HuH-7 (cell line): Measurements from ENCODE around the gene GPSM1.
A peak's percentile ranks its signal among the peaks of the same experiment; 100 is the strongest.

ENCODE experiments used
- DNase-seq: peaks from one replicate; pipeline ENCODE4 v3.0.0; 2011; ENCODE audit warnings: low spot score

Gene GPSM1

GRCh38 chr9:136304981-136305380, 22.4 kb upstream of the GPSM1 start:
- no peak for DNase-seq

- DNase-seq: no peak
These were observed 21.5 kb upstream of the GPSM1 start for GRCh38 chr9:136305804-136306203.

GRCh38 chr9:136306211-136307208, 20.8 kb upstream of the GPSM1 start:
- DNase-seq: no peak

- DNase-seq: no peak
These were observed 20.1 kb upstream of the GPSM1 start for GRCh38 chr9:136307215-136307750.

- no peak for DNase-seq
These were observed 19.2 kb upstream of the GPSM1 start for GRCh38 chr9:136308006-136308701.

- no peak for DNase-seq
These were observed 18.7 kb upstream of the GPSM1 start for GRCh38 chr9:136308702-136309053.

GRCh38 chr9:136309101-136309801, 18.1 kb upstream of the GPSM1 start:
- no peak for DNase-seq

GRCh38 chr9:136309806-136310220, 17.5 kb upstream of the GPSM1 start:
- no peak for DNase-seq

- no peak for DNase-seq
These were observed 16.9 kb upstream of the GPSM1 start for GRCh38 chr9:136310273-136311030.

- DNase-seq: no peak
These were observed 16.0 kb upstream of the GPSM1 start for GRCh38 chr9:136311051-136312008.

- DNase-seq: no peak
These were observed 15.3 kb upstream of the GPSM1 start for GRCh38 chr9:136312009-136312375.

GRCh38 chr9:136312436-136312835, 14.9 kb upstream of the GPSM1 start:
- DNase-seq: peak; percentile 70

GRCh38 chr9:136313111-136314055, 14.0 kb upstream of the GPSM1 start:
- no peak for DNase-seq

- DNase-seq: no peak
These were observed 13.3 kb upstream of the GPSM1 start for GRCh38 chr9:136314056-136314416.

GRCh38 chr9:136314944-136315343, 12.4 kb upstream of the GPSM1 start:
- DNase-seq: no peak

- no peak for DNase-seq
These were observed 11.0 kb upstream of the GPSM1 start for GRCh38 chr9:136316271-136316751.

GRCh38 chr9:136316896-136317676, 10.3 kb upstream of the GPSM1 start:
- no peak for DNase-seq

GRCh38 chr9:136317695-136318094, 9.6 kb upstream of the GPSM1 start:
- DNase-seq: no peak
